MV-4-11 (cell line): Measurements from ENCODE around the gene CSMD2.
"Not testable (repeated sequence)": the region's sequence is repeated elsewhere in the genome, so short reads cannot be mapped to it uniquely, and the experiment has no call there.

Experiments
- DNase-seq: peaks from one replicate; lab custom pipeline; 2025; lab: John Stamatoyannopoulos, UW

CSMD2 gene

GRCh38 chr1:34108269-34108668 lies 56.8 kb downstream of the CSMD2 start:
- no peak for DNase-seq

GRCh38 chr1:34101151-34101550 lies 63.9 kb downstream of the CSMD2 start:
- no peak for DNase-seq

DNA sequence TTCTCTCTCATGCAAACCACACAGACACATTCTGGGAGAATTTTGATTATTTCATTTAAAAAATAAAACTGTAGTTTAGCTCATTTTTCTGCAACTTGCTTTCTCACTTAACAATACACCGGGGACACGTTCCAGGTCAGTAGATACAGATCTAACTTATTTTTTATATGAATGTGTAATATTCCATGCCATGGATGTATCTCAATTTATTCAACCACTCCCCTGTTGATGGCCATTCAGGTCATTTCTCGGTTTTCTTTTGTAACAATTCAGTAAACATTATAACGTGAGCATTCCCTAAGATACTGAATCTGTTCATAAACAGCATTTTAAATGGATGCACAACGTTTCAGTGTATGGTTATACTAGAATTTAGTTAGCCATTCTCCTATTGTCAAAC lies 64.7 kb downstream of the CSMD2 start:
- DNase-seq, result no peak

GRCh38 chr1:34092399-34092798 lies 72.6 kb downstream of the CSMD2 start:
- DNase-seq, result not testable (repeated sequence)

DNA sequence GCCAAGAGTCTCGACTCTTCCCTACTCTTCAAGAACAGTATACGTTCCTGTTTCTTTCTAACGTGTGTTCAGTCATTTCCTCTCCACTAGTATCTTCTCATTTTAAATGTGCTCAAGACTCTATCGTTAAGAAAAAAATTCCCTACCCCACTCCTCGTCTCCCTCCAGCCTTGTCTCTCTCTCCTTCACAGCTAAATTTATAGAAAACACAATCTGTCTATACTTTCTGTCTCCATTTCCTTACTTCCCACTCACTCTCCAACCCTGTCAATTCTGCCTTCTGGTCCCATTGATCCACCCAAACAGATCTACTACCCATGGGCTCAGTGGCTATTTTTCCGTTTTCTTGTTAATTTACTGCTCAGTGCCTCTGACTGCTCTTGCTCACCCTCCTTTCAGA lies 75.3 kb downstream of the CSMD2 start:
- DNase-seq, result no peak

DNA sequence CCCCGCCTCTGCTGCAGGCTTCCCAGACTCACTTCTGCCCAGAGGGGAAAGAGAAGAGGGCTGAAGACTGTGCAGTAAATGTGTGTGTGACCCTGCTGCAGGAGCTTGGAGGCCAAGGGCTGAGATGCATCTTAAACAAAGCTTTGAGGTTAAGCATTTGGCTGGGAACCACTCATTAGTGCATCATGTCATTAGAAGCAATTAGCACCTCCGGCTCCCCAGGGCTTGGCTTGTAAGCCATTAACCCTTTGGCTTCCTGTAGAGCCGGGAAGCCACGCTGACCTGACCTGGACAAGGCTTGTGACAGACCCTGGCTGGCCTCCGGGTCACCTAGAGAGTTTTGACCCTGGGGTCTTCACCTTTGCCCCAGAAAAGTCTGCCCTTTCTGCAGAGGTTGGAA lies 77.0 kb downstream of the CSMD2 start:
- DNase-seq, result no peak

GRCh38 chr1:34086561-34086960 lies 78.5 kb downstream of the CSMD2 start:
- no peak for DNase-seq

DNA sequence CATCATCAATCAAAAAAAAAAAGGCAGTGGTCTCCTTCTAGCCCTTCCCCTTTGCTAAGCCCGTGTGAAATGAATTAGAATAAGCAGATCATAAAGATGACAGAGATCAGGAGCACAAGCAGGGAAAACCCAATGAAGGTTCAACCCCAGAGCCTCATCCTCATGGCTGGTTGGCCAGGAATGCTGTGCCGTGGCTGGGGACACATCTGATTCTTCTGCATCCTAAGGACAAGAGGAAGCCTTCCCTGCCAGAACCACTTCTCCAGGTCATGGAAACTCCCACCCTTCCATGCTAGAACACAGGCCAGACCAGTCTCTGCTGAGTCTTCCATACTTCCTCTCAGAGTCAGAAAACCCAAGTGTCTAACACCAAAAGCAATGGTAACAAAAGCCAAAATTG lies 81.1 kb downstream of the CSMD2 start:
- DNase-seq, result no peak

GRCh38 chr1:34082085-34082670 lies 82.9 kb downstream of the CSMD2 start:
- not testable (repeated sequence) for DNase-seq

GRCh38 chr1:34078383-34078782 lies 86.6 kb downstream of the CSMD2 start:
- DNase-seq, result no peak

DNA sequence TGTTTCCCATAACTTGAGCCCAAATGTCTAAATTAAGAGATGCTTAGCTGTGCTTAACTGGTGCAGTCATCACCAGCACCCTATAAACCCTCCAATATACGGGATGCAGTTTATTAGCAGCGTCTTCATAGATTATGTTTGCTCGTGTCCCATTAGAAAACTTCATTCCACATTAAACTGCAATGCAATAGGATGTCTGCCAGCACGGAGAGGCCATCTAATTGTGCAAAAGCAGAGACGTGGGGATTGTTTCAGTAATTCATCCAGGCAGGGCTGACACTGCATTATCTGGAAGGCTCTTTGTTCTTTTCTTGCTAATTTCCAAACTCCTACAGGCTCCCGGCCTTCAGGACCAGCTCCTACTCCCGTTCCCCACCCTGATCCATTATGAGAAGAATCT lies 89.5 kb downstream of the CSMD2 start:
- no peak for DNase-seq

GRCh38 chr1:34073028-34073695 lies 91.9 kb downstream of the CSMD2 start:
- DNase-seq, result no peak

DNA sequence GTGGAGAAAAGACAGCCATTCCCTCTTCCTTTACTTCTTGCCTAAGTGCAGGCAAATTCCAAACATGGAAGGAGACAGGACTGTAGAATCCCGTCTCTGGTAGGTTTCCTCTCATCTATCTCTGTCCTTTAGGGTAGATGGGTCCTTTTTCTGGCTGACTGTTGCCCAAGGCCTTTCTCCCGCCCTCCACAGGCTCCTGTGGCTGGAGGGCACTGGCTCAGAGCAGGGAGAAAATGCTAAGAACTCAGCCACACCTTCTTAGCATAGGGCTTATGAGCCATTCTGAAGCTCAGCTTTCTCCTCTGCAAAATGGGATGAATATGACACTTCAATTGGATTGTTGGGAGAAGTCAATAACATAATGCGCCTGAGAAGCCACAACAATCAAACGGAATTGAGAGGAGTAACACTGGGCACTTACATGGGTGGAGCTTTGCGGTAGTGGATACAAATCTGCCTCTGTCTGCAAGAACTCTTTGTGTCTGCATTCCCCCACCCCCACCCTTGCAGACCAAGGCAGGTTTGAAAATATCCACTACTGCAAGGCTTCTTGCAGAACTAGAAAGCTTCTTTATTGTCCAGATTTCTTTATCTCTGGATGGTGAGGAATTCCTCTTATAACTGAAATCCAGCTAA lies 94.7 kb downstream of the CSMD2 start:
- DNase-seq, result no peak

DNA sequence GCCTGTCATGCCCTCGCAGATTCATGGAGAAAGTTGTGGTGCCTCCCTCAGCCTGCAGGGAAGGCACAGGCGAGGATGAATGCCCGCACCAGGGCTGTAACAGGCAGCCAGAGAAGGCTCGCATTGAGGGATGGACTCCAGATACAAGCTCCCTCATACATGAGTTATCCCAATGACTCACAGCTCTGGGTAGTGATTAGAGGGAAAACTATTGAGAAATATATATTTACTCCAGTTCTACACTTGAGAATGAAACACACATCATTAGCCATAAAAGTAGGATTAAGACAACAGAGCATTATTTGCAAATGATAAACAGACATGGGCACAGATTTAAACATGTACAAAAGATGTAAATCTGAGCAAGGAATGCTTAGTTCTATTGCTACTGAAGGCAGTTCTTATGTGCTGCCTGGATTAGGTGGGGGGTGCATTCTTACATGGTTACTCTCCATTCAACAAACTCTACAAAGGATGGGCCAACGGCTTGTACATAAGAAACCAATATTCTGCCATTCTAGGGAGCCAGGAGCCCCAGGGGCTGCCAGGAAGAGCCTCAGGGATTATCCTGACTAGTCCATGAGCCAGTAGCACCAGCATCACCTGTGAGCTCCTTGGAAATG lies 97.9 kb downstream of the CSMD2 start:
- DNase-seq, result no peak

DNA sequence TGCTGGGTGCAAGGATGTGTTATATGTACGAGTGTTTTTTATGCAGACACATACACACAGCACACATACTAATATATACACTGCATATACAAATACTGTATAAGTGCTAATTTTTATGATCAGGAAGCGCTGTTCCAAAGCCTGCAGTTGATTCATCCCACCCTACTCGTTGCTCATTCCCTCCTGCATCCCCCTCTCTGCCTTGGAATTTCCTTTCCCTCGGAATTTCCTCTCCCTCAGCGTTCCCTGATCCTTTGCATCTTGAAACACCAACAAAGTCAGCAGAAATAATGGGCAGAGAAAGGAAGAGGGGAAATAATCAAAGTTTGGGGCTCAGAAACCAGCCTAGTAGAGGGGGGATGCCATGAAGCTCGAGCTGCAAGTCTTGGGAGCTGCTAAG lies 98.9 kb downstream of the CSMD2 start:
- no peak for DNase-seq

GRCh38 chr1:34065498-34065897 lies 99.5 kb downstream of the CSMD2 start:
- DNase-seq, result no peak

- no peak for DNase-seq
Observed at GRCh38 chr1:34060901-34061415, 104.1 kb downstream of the CSMD2 start.

- no peak for DNase-seq
Observed at GRCh38 chr1:34060187-34060730, 104.8 kb downstream of the CSMD2 start.

GRCh38 chr1:34057347-34058130 lies 107.5 kb downstream of the CSMD2 start:
- no peak for DNase-seq

- DNase-seq, result no peak
Observed at GRCh38 chr1:34055818-34056217, 109.2 kb downstream of the CSMD2 start.

GRCh38 chr1:34054920-34055319 lies 110.1 kb downstream of the CSMD2 start:
- DNase-seq, result no peak

- no peak for DNase-seq
Observed at GRCh38 chr1:34053660-34054059, 111.4 kb downstream of the CSMD2 start.
